ENCODE results near the gene HTR3B.

HTR3B gene

GRCh38 chr11:113951537-113951936 lies 46.9 kb downstream of the HTR3B start:
- no peak overlapping the region for H3K4me3 ChIP-seq (ENCODE audit: low read depth, low read length)
- no peak for DNase-seq (ENCODE audit: low read depth, low spot score)
- in situ Hi-C loops (cut with HindIII; ENCODE audit: low sequenced_read_pairs): no loop called here
- no peak for TF ChIP-seq CTCF (IDR thresholded peaks at IDR 0.05; ENCODE audit: low read depth, low read length)

DNA sequence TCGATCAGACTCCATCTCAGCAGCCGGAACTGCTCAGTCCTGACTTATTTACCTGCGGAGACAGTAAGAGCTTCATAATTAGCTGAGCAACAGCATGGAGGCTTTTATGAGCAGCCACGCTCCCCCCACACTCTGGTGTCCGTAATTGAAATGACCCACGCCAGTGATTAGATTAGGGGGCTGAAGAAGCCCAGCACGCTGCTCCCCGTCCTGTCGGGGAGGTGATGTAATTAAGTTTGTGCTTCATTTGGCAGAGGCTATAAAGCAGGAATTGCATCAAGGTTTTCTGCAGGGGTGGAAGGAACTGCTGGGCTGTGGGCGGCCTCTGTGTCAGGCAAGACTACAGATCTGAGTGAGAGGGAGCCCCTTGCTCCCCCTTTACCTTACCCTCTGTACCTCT lies 47.5 kb downstream of the HTR3B start:
- in situ Hi-C loops (cut with HindIII; ENCODE audit: low sequenced_read_pairs): no loop called here
- DNase-seq (ENCODE audit: low read depth, low spot score): no peak
- H3K4me3 ChIP-seq (ENCODE audit: low read depth, low read length): no peak overlapping the region
- TF ChIP-seq CTCF (IDR thresholded peaks at IDR 0.05; ENCODE audit: low read depth, low read length): no peak

DNA sequence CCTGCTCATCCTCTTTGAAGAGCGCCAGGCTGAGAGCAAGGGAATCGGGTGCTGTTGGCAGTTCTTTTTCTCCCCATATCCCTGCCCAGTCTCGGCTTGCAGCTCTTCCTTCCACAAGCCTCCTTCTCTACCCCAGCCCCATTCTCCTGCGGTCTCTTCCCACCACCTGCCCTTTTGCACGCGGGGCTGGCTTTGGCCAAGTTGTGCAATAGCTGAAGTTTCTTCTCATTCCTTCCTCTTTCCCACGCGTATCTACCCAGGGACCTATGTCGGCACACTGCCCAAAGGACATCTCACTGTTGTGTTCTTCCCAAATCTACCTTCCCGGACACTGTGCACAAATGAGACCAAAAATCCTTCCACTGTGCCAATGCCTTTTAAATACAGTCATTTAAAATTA lies 48.0 kb downstream of the HTR3B start:
- in situ Hi-C loops (cut with HindIII; ENCODE audit: low sequenced_read_pairs): no loop called here
- TF ChIP-seq CTCF (IDR thresholded peaks at IDR 0.05; ENCODE audit: low read depth, low read length): no peak

GRCh38 chr11:113954235-113954634 lies 49.6 kb downstream of the HTR3B start:
- in situ Hi-C loops (cut with HindIII; ENCODE audit: low sequenced_read_pairs): no loop called here

More for the DNA sequence above, 48.0 kb downstream of the HTR3B start:
- no peak for DNase-seq (ENCODE audit: low read depth, low spot score)
- no peak overlapping the region for H3K4me3 ChIP-seq (ENCODE audit: low read depth, low read length)

GRCh38 chr11:113956986-113957385 lies 52.4 kb downstream of the HTR3B start:
- no peak for TF ChIP-seq CTCF (IDR thresholded peaks at IDR 0.05; ENCODE audit: low read depth, low read length)
- H3K4me3 ChIP-seq (ENCODE audit: low read depth, low read length): no peak overlapping the region
- in situ Hi-C loops (cut with HindIII; ENCODE audit: low sequenced_read_pairs): no loop called here
- DNase-seq (ENCODE audit: low read depth, low spot score): no peak

More at GRCh38 chr11:113954235-113954634, 49.6 kb downstream of the HTR3B start:
- no peak for TF ChIP-seq CTCF (IDR thresholded peaks at IDR 0.05; ENCODE audit: low read depth, low read length)
- DNase-seq (ENCODE audit: low read depth, low spot score): no peak
- no peak overlapping the region for H3K4me3 ChIP-seq (ENCODE audit: low read depth, low read length)

DNA sequence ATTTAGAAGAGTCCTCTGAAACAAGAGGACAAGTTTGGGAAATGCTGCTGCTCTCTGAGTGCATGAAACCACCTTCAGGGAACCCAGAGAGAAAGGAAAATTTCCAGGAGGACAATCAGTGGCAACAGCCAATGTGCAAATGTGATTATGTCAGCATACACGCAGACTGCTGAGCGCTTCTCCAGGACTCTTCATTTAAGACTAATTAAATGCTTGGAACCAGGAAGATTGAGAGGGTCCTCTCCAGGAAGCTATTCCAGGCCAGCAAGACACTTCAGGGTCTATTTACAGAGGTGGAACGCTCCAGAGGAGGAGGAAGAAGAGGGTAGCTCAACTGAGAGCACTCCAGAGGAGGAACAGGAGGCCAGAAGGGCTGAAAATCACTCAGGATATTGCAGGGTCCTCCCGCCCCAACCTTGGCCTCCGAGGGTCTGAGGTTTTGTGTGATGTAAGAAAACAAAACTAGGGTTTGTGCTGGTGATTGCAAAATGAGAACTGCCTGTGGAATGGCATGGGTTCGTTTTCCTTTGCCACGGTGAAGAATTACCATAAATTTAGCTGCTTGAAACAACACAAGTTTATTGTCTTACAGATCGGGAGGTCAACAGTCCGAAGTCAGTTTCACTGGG lies 56.2 kb downstream of the HTR3B start:
- DNase-seq (ENCODE audit: low read depth, low spot score): no peak
- in situ Hi-C loops (cut with HindIII; ENCODE audit: low sequenced_read_pairs): no loop called here
- H3K4me3 ChIP-seq (ENCODE audit: low read depth, low read length): no peak overlapping the region
- no peak for TF ChIP-seq CTCF (IDR thresholded peaks at IDR 0.05; ENCODE audit: low read depth, low read length)

Measured in astrocyte of the spinal cord (primary cell).